Lung microvascular endothelial cell (primary cell): ENCODE data around the gene KCNF1. TPM values are rescaled to one million over a fixed set of nuclear protein-coding genes. Genes with fewer than 3 reads are reported as not detected.

ENCODE experiments used
- DNase-seq, 2 donors: peaks; one replicate each; pipeline versions ENCODE4 v3.0.0 to v3.0.0-alpha.2; 2010; ENCODE audit warnings: low read depth in 2 of 2
- total RNA-seq: library from RNA; depleted of rRNA; stranded (reverse); fragments of >200 nt; gene quantifications from 2 replicates; pipeline ENCODE4 v1.2.1, GENCODE V29; 2014

Gene KCNF1
- total RNA-seq, 1 donor from 2014 or later: 4.0 TPM

GRCh38 chr2:10879624-10880585 lies 31.8 kb upstream of the KCNF1 start:
- no peak for DNase-seq

- DNase-seq: no peak
Observed at GRCh38 chr2:10880586-10881321, 31.0 kb upstream of the KCNF1 start.

DNA sequence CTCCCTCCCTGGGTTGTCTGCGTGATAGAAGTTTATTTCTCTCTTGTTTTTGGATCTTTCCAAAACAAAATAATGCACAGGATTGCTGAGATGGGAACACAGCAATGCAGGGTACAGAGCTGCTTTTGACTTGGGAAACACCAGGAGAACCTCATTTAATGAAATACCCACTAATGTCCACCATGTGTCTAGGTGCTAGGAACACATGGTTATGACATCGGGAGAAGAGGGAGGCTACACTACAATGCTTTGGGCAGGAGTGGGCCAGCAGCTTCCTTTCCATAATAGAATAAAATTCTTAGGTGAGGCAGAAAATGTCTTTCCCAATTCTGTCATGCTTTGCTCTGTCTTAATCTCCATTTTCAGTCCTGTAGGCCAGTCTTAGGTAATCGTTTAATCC lies 29.2 kb upstream of the KCNF1 start:
- no peak for DNase-seq

- DNase-seq: no peak
Observed at GRCh38 chr2:10883066-10883465, 28.7 kb upstream of the KCNF1 start.

DNA sequence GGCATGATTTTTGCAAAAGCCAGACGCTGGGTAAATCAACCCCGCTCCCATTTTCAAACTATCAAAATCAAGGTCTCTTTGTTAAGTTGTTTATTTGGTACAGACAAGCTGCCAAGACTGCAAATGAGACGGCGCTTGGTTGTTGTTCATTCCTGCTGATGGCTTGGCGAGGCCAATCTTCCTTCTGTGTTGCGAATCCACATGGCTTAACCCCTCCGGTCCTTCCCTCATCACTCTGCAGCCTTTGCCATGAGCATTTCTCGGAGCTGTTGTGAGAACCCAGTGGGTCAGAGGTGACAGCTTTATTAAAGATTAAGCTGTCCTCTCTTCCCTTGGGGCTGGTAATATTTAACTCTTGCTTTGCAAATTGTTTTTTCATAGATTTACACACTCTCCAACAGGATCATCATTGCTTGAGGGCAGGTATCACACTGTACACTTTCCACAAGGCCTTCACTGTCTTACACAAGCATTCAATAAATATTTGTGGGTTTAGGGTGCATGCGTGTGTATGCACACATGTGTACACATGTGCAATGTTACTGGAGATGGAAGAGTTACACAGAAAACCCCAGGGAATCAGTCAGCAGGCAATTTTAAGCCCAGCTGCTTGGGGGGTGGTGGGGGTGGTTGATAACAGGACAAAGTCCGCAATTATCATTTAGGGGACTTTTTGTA lies 27.8 kb upstream of the KCNF1 start:
- DNase-seq: no peak

DNA sequence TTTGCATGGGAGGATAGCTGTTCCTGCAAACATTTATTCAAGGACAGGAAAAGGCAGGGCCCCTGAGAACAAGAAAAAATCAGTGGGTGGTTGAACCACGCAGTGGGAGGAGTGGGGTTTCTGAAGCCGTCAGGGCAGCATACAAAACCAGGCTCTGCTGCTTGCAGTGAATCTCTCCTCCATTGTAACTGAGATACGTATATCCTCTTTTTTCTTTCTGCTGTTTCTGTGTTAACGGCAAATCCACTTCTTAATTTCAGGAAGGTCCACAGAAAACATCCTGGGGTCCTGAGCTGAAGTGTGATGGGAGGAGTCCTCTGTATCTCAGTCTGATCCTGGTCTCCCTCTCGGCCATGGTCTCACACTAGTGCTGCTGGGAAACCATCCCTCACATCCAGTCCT lies 27.2 kb upstream of the KCNF1 start:
- no peak for DNase-seq

- no peak for DNase-seq
Observed at GRCh38 chr2:10885094-10885860, 26.5 kb upstream of the KCNF1 start.

DNA sequence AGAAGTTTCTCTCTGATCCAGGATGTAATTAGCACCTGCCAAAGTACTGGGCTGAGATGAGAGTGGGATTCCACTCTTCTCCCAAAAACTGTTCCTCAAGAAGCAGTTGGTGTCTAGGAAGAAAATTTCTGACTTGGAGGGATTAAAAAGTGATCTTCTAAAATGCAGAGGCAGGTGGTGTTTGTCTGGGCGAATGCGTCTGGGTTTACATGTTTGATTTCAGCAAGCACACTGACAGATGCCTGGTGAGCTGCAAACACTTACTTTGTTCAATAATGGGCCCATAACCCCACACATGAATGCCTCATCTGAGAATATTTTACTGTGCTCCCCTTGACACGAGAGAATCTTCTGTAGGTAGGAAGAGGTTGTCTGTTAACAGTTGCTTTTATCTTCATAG lies 24.3 kb upstream of the KCNF1 start:
- DNase-seq: no peak

- no peak for DNase-seq
Observed at GRCh38 chr2:10889651-10890215, 22.0 kb upstream of the KCNF1 start.

GRCh38 chr2:10890706-10891270 lies 20.9 kb upstream of the KCNF1 start:
- DNase-seq: no peak

- DNase-seq: no peak
Observed at GRCh38 chr2:10891390-10891789, 20.3 kb upstream of the KCNF1 start.

- no peak for DNase-seq
Observed at GRCh38 chr2:10891848-10892247, 19.9 kb upstream of the KCNF1 start.

- DNase-seq: no peak
Observed at GRCh38 chr2:10892316-10892715, 19.4 kb upstream of the KCNF1 start.

DNA sequence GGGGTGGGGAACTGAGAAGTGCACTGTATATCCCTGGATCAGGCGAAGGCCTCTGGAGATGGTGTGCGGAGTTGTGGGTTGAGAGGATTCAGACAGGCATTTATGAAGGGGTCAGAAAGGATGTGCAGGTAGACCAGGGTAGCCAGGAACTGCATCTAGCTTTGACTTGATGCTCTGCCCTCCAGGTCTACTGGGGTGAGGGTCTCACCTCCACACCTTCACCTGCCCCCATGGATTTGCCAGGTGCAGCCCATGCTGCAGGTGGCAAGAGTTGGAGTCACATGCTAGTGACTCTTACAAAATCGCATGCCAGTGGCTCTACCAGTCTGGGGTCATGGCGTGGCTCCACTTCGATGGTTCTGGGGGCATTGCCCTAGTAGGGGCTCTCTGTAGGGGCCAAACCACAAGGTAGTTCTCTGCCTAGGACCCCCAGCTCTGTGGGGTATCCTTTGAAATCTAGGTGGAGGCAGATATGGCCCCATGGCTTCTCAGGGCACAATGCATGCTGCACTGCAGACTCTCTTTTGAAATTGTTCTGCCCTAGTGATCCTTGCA lies 18.9 kb upstream of the KCNF1 start:
- DNase-seq: no peak

DNA sequence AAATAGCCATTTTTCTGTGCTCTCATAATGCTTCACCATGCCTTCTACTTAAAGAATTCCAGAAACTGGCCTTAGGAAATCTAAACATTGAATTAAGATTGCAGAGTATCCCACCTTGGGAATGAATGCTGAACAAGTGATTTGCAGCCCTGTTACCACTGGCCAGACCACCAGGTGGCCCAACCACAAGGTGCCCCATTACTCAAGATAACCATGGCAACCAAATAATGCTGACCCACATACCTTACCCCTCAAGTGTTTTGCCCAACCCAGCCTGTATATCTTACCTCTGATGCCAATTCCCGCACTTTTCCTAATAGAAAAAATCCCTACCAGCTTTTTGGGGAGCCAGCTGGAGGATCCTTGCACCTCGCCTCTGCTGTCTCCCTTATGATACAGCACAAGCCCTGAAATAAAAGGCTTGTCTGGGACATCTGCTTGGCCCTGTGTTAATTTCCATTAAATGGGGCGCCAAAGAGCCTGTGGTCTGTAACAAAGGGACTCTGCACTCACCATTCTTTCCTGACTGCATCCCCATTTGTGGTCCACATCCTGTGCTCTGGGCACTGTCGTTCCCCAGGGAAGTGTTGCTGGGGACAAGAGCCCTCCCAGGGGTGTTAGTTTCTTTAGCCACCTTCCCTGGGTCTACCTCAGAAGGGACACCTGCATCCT lies 17.3 kb upstream of the KCNF1 start:
- DNase-seq: no peak

GRCh38 chr2:10895231-10895630 lies 16.5 kb upstream of the KCNF1 start:
- no peak for DNase-seq

- no peak for DNase-seq
Observed at GRCh38 chr2:10897956-10898355, 13.8 kb upstream of the KCNF1 start.

GRCh38 chr2:10900216-10901109 lies 11.3 kb upstream of the KCNF1 start:
- peak in 1 of 2 donors; percentile 23 for DNase-seq
